Esophagus squamous epithelium (tissue), 5 donors: ENCODE data around the gene ADGRB3. TPM values are rescaled to one million over a fixed set of nuclear protein-coding genes. Genes with fewer than 3 reads are reported as not detected.

Source experiments
- DNase-seq: peaks from one replicate; lab custom pipeline; 2025; lab: John Stamatoyannopoulos, UW
- H3K27ac ChIP-seq, 4 donors: fragments of 200-600 bp; sonication (generic); one replicate each; pipeline ENCODE4 v1.5.1; 2016 to 2019; ENCODE audit warnings: mild to moderate bottlenecking in 1 of 4
- H3K27me3 ChIP-seq, 4 donors: fragments of 200-600 bp; sonication (generic); 1 replicate in 3 of 4; 2 replicates in 1 of 4; pipeline versions ENCODE4 v1.5.1 to v1.6.0; 2017 to 2021; ENCODE audit warnings: antibody characterized with exemption in 1 of 4
- H3K36me3 ChIP-seq, 3 donors: fragments of 200-600 bp; sonication (generic); one replicate each; pipeline ENCODE4 v1.5.1; 2016 to 2019
- H3K4me1 ChIP-seq, 3 donors: fragments of 200-600 bp; sonication (generic); one replicate each; pipeline ENCODE4 v1.5.1; 2017 to 2019
- H3K4me3 ChIP-seq, 4 donors: fragments of 200-600 bp; sonication (generic); 1 replicate in 3 of 4; 2 replicates in 1 of 4; pipeline ENCODE4 v1.5.1; 2016 to 2019; ENCODE audit warnings: mild to moderate bottlenecking in 2 of 4, moderate library complexity in 1 of 4
- H3K9me3 ChIP-seq, 3 donors: fragments of 200-600 bp; sonication (generic); one replicate each; pipeline ENCODE4 v1.5.1; 2016 to 2019
- CTCF ChIP-seq, 6 experiments: fragments of 450-650 bp in 4 of 6; fragments of 200-600 bp in 2 of 6; sonication (generic) in 2 of 6; IDR thresholded peaks; one replicate each; pipeline ENCODE4 v1.5.1; 2016 to 2019; ENCODE audit warnings: antibody characterized with exemption in 6 of 6, mild to moderate bottlenecking in 4 of 6, moderate library complexity in 4 of 6
- POLR2A ChIP-seq, 4 donors: fragments of 450-650 bp; IDR thresholded peaks; one replicate each; pipeline ENCODE4 v1.6.1; 2017; ENCODE audit warnings: antibody characterized with exemption in 4 of 4, mild to moderate bottlenecking in 4 of 4, moderate library complexity in 3 of 4
- WGBS, 2 donors: methylation state at CpG; one replicate each; pipeline ENCODE4 v1.1.5; 2018; 5-methylcytosine and 5-hydroxymethylcytosine counted together
- intact Hi-C: fragments of 100-400 bp; cut with DNase I; formaldehyde crosslinking; loops from one replicate; pipeline ENCODE4 v1.15.0; 2022
- total RNA-seq, 4 donors: library from RNA; depleted of rRNA; stranded (reverse); fragments of >200 nt; gene quantifications; one replicate each; pipeline ENCODE4 v1.1.0, GENCODE V29; 2016
- donor health status: DM: yes; HTN: yes; CAD: no.

ADGRB3 gene
- total RNA-seq, 4 donors from 2014 or later, result 0.04 to 1.1 (median 0.32) TPM

DNA sequence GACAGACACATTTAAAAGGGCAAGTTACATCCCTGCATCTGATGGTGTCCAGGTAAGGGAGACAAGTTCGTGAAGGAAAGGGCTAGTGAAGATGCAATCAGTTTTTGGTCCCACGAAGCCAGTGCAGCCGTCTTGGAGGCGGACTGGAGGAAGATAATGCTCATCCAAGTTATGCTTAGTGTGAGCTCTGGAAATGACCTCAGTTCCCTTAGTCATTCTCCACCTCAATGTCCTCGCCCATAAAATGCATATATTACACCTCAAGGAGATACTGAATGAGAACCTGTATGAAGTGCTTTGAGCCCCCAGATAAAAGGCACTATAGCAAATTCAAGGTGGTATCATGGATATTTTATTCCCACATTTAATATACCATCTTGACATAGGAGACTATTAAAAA, 358.8 kb downstream of the ADGRB3 start:
- no peaks in the 10 kb centered on the region for H3K27me3 ChIP-seq
- intact Hi-C loops, result no loop called here
- no peak for DNase-seq
- H3K4me3 ChIP-seq, result no peak overlapping the region
- H3K9me3 ChIP-seq, result no peaks in the 10 kb centered on the region
- TF ChIP-seq POLR2A (IDR thresholded peaks at IDR 0.05) (no peak), CTCF (IDR thresholded peaks at IDR 0.05) (no peak)
- WGBS, 2 donors, result 65 to 70% methylated on average over 5 of the region's 5 CpGs
- no peaks in the 10 kb centered on the region for H3K4me1 ChIP-seq
- H3K27ac ChIP-seq, result no peak overlapping the region
- H3K36me3 ChIP-seq, result no peaks in the 10 kb centered on the region

GRCh38 chr6:68994521-68994920, 359.4 kb downstream of the ADGRB3 start:
- DNase-seq, result no peak
- no peaks in the 10 kb centered on the region for H3K9me3 ChIP-seq
- 58 to 80% methylated on average over 1 of the region's 1 CpG for WGBS, 2 donors
- H3K4me3 ChIP-seq, result no peak overlapping the region
- intact Hi-C loops, result no loop called here
- no peaks in the 10 kb centered on the region for H3K27me3 ChIP-seq
- H3K4me1 ChIP-seq, result no peaks in the 10 kb centered on the region
- no peak overlapping the region for H3K27ac ChIP-seq
- no peak for TF ChIP-seq POLR2A (IDR thresholded peaks at IDR 0.05)
- no peak for TF ChIP-seq CTCF (IDR thresholded peaks at IDR 0.05)
- H3K36me3 ChIP-seq, result no peaks in the 10 kb centered on the region

DNA sequence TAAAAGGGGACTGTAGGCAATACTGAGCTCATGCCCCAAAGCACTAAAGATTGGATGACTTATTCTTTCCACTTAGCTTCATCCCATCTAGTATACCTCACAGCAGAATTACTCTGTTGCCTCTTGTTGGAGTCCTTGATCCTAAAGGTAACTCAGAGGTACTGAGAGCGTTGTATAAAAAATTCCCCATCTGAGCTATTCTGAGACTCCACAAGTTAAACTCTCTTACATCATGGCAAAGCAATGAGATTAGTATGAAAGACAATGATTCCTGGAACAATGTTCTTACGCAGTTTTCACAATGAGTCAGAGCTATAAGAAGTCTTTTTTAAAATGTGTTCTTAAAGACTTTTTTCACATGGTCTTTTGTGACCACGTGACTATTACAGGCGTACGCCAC, 370.1 kb downstream of the ADGRB3 start:
- no peaks in the 10 kb centered on the region for H3K4me1 ChIP-seq
- no peak overlapping the region for H3K27ac ChIP-seq
- H3K27me3 ChIP-seq, result no peaks in the 10 kb centered on the region
- no peaks in the 10 kb centered on the region for H3K9me3 ChIP-seq
- DNase-seq, result no peak
- no peaks in the 10 kb centered on the region for H3K36me3 ChIP-seq
- intact Hi-C loops, result no loop called here
- 73 to 84% methylated on average over 5 of the region's 5 CpGs for WGBS, 2 donors
- no peak for TF ChIP-seq POLR2A (IDR thresholded peaks at IDR 0.05)
- no peak for TF ChIP-seq CTCF (IDR thresholded peaks at IDR 0.05)
- H3K4me3 ChIP-seq, result no peak overlapping the region

GRCh38 chr6:69007781-69008180, 372.7 kb downstream of the ADGRB3 start:
- intact Hi-C loops, result no loop called here
- H3K4me1 ChIP-seq, result no peaks in the 10 kb centered on the region
- H3K9me3 ChIP-seq, result no peaks in the 10 kb centered on the region
- no peaks in the 10 kb centered on the region for H3K27me3 ChIP-seq
- H3K4me3 ChIP-seq, result no peak overlapping the region
- DNase-seq, result no peak
- WGBS, 2 donors, result 45 to 58% methylated on average over 3 of the region's 3 CpGs
- no peaks in the 10 kb centered on the region for H3K36me3 ChIP-seq
- no peak overlapping the region for H3K27ac ChIP-seq
- no peak for TF ChIP-seq POLR2A (IDR thresholded peaks at IDR 0.05)
- no peak for TF ChIP-seq CTCF (IDR thresholded peaks at IDR 0.05)

DNA sequence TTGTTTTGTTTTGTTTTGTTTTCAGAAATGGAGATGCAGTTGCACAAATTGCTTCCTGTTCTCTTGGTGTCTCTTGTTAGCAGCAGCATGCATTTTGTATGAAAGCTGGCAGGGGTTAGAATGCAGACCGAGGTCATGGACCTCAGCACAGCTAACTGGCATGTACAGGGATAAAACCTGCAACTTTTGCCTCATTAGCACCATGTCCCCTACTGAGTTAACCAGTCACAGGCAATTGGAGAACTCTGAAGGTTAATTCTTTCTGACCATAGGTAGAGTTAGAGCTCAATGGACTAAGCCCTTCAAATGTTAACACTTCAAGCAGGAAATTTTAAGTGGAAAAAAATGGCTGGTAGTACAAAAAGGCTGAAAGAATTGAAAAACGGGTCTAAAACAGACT, 377.1 kb downstream of the ADGRB3 start:
- Histone ChIP-seq H3K27me3 (no peaks in the 10 kb centered on the region), H3K36me3 (no peaks in the 10 kb centered on the region), H3K9me3 (no peaks in the 10 kb centered on the region), H3K27ac (no peak overlapping the region), H3K4me1 (no peaks in the 10 kb centered on the region), H3K4me3 (no peak overlapping the region)
- WGBS, 2 donors, result 39 to 46% methylated on average over 2 of the region's 2 CpGs
- no peak for DNase-seq
- TF ChIP-seq POLR2A (IDR thresholded peaks at IDR 0.05) (no peak), CTCF (IDR thresholded peaks at IDR 0.05) (no peak)
- intact Hi-C loops, result no loop called here
